GM19397 (cell line): Measurements from ENCODE around the gene ARFGAP1.
A peak's percentile ranks its signal among the peaks of the same experiment; 100 is the strongest.

Experiments used
- ATAC-seq: cut with Tn5 transposase; IDR thresholded peaks from one replicate; pipeline ENCODE4 v1.9.1; 2021; ENCODE audit warnings: mild to moderate bottlenecking, moderate library complexity; ENCODE audit not compliant: unreplicated experiment

ARFGAP1 gene

GRCh38 chr20:63272105-63273058, at the start of gene ARFGAP1:
Gene ARFGAP1, plus strand, starts transcription at chr20:63272813. Its CDS starts 2,768 bp downstream, at chr20:63275581.
- ATAC-seq = peak; percentile 85

GRCh38 chr20:63223121-63223825, 49.3 kb upstream of the ARFGAP1 start:
- no peak for ATAC-seq

GRCh38 chr20:63223826-63224207, 48.8 kb upstream of the ARFGAP1 start:
- no peak for ATAC-seq

GRCh38 chr20:63224412-63225081, 48.1 kb upstream of the ARFGAP1 start:
- no peak for ATAC-seq

GRCh38 chr20:63225082-63225454, 47.5 kb upstream of the ARFGAP1 start:
- ATAC-seq = no peak

GRCh38 chr20:63226042-63226943, 46.3 kb upstream of the ARFGAP1 start:
- ATAC-seq = no peak

- ATAC-seq = no peak
These were observed 45.4 kb upstream of the ARFGAP1 start for GRCh38 chr20:63227260-63227659.

- no peak for ATAC-seq
These were observed 43.8 kb upstream of the ARFGAP1 start for GRCh38 chr20:63228806-63229205.

GRCh38 chr20:63230800-63231268, 41.8 kb upstream of the ARFGAP1 start:
- no peak for ATAC-seq

GRCh38 chr20:63232235-63233060, 40.2 kb upstream of the ARFGAP1 start:
- ATAC-seq = no peak

GRCh38 chr20:63233061-63233344, 39.6 kb upstream of the ARFGAP1 start:
- ATAC-seq = no peak

GRCh38 chr20:63233924-63234323, 38.7 kb upstream of the ARFGAP1 start:
- no peak for ATAC-seq

- ATAC-seq = no peak
These were observed 37.8 kb upstream of the ARFGAP1 start for GRCh38 chr20:63234693-63235398.

GRCh38 chr20:63235399-63235983, 37.1 kb upstream of the ARFGAP1 start, which contains the start of gene BIRC7:
Gene BIRC7, plus strand, starts transcription at chr20:63235905. Its CDS starts 192 bp downstream, at chr20:63236097.
- ATAC-seq = no peak

GRCh38 chr20:63236116-63236837, 36.3 kb upstream of the ARFGAP1 start:
- no peak for ATAC-seq

GRCh38 chr20:63238031-63238430, 34.6 kb upstream of the ARFGAP1 start:
- no peak for ATAC-seq

GRCh38 chr20:63238514-63239125, 34.0 kb upstream of the ARFGAP1 start:
- ATAC-seq = no peak
